GM19395 (cell line): ENCODE data around the gene TBX6.

Source experiments
- ATAC-seq: cut with Tn5 transposase; IDR thresholded peaks from one replicate; pipeline ENCODE4 v1.9.1; 2021; ENCODE audit warnings: mild to moderate bottlenecking, moderate library complexity; ENCODE audit not compliant: unreplicated experiment

The TBX6 gene

DNA sequence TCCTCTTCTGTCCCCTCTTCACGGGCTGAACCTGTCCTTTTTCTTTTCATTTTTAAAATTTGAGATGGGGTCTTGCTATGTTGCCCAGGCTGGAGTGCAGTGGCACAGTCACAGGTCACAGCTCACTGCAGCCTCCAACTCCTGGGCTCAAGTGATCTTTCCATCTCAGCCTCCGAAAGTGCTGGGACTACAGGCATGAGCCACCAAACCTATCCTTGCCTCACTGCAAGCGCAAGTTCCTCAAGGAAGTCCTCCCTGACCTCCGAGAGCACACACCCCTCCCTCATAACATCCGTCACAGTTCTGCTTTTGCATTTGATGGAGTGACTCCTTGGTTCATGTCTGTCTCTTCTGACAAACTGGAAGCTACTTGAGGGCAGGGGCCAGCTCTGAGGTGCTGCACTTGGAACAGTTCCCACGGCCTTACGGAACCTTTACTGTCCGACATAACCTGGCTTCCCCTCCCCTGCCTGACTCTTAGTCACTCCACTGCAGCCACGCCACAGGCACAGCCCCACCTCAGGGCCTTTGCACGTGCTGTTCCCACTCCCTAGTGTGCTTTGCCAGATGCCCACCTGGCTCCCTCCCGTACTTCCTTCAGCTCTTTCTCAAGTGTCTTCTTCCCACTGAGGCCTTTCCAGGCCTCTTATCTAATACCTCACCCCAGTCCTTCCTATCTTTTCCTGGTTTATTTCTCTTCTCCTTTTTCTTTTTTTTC, 4.4 kb downstream of the TBX6 start:
- ATAC-seq: no peak

DNA sequence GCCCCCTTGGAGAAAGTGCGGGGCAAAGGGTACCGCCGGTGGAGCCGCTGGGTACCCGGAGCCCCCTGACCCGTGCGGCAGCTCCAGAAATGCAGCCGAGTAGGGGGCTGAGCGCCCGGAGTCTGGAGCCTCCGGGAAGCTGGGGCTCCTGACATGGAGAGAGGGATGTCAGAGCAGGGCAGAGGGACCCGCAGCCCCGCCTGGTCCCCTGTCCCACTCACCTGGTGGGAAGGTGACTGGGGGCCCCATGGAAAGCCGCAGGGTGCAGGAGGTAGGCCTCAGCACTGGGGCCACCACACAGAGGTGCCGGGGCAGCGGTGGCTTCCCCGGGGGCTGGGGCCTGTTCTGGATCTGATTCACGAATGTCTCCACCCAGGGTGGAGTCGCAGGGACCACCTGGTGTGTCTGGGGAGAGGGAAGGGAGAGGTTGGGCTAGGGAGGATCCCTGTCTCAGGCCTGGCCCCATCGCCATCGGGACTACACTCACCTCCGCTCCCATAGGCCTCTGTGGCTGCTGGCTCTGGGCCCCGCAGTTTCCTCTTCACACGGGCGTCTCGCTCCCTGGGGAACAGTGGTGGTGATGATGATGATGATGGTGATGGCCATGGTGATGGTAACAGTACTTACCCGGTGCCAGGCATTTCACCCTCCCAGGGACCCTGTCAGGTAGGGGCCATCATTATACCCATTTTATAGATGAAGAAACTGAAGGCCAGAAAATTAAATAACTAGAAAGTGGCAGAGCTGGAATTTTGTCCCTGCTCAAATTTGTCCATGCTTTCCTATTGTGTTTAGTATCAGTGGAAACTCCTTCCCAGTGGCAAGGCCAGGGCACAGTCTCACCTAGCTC, 5.2 kb downstream of the TBX6 start:
- ATAC-seq: no peak

DNA sequence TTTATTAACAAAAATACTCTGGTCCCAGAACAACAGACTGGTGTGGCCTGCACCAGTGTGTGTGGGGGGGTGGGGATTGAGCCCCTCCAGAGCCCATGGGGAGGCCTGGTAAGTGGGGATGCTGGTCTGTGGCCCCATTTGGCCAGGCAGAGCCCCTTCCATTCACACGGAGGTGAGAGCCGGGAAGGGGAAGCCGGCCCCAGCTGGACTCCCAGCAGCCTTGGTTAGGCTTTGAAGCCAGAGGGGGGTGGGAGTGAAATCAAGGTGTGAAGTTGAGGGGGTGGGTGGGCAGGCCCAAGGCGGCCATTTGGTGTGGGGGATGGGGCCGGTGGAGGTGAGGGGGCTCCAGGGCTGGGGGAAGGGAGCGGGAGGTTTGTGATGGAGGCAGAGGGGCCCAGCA, 5.9 kb downstream of the TBX6 start:
- no peak for ATAC-seq

DNA sequence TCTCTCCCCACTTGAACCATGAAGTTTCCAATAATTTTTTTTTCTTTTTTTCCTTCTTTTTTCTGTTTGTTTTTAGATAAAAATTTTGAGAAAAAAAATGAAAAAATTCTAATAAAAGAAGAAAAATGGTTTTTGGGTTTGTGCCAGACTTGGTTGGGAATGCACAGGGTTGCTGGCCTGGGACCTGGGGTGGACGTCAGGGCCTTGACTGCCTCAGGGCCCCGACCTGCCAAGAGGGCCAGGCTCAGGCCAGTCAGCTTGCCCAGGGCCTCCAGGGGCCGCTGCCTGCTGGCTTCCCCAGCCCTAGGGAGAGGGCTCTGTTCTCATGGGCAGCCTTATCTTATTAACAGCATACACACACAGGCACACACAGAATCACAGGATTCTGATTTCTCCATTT, 6.5 kb downstream of the TBX6 start:
- no peak for ATAC-seq

DNA sequence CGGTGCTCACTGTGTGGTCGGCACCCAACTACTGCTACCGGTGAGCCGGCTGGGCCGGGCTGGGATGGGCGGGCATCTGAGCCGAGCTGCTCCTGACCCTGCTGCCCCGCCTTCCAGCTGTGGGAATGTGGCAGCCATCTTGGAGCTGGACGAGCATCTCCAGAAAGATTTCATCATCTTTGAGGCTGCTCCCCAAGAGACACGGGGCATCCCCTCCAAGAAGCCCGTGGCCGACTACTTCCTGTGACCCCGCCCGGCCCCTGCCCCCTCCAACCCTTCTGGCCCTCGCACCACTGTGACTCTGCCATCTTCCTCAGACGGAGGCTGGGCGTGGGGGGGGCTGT, 6.9 kb downstream of the TBX6 start:
- ATAC-seq: no peak

DNA sequence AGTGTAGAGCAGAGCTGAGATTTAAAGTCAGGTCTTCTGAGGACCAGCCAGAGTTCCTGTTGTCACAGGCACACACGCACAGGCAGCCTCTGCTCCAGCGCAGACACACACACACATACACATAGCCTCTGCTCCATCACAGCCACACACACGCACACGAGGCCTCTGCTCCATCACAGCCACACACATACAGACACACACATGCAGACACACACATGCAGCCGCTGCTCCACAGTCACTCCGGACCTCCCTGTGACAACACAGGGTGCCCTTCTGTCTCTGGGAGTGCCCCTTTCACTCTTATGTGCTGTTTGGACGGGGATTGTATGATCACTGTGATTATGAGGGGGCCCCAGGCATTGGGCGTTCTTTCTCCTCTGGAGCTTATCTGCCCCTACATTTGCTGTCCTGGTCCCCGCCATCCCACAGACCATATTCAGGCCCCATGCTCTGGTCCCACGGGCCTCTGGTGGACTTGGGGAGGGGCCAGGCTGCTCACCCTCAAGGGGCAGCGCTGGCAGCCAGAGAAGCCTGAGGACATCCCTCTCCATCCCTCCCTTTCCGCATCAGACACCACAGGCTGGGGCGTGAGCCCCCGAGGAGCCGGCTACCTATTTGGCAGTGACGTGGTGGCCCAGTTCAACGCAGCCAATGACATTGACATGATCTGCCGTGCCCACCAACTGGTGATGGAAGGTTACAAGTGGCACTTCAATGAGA, 7.5 kb downstream of the TBX6 start:
- ATAC-seq: no peak

DNA sequence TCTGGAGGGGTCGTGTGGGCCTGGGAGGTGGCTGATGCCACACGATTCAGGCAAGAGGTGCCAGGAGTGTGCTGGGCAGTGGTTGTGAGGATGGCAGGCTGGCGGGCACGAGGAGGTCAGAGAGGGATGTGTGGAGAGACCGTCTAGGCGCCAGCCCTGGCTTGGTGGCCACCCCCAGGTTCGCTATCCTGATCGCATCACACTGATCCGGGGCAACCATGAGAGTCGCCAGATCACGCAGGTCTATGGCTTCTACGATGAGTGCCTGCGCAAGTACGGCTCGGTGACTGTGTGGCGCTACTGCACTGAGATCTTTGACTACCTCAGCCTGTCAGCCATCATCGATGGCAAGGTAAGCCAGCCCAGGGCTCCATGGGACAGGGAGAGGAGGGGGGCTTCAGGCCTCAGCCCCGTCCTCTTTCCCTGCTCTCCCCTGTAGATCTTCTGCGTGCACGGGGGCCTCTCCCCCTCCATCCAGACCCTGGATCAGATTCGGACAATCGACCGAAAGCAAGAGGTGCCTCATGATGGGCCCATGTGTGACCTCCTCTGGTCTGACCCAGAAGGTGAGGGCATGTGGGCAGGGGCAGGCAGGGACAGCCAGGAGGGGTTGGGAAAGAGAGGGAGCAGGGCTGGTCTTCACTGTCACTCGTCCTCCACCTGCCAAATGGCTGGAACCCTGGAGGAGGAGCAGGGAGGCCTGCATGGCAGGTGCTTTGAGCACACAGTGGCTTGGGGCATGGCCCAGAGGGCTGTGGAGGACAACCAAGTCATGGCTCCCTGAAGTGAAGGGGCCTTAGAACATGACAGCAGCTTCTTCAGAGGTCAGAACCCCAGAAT, 8.3 kb downstream of the TBX6 start:
- no peak for ATAC-seq

DNA sequence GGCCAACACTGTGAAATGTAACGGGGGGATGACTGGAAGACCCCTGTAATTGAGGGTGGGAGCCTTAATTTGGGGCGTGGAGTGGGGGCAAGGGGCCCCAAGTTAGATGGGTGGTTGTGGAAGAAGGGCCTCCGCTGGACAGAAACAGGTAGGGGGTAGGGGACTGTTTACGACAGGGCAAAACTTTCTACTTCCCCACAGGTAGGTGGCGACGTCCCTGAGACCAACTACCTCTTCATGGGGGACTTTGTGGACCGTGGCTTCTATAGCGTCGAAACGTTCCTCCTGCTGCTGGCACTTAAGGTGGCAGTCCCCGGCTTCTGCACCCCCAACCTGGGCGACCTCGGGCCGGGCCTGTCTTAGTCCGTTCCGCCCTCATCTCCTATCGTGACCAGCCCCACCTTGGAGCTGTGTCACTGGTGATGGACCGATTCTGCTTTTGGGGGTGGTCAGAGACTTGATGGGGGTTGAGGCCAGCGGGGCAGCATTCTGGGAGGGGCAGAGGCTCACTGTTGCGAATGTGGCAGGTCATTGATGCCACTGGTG, 9.1 kb downstream of the TBX6 start:
- ATAC-seq: no peak

DNA sequence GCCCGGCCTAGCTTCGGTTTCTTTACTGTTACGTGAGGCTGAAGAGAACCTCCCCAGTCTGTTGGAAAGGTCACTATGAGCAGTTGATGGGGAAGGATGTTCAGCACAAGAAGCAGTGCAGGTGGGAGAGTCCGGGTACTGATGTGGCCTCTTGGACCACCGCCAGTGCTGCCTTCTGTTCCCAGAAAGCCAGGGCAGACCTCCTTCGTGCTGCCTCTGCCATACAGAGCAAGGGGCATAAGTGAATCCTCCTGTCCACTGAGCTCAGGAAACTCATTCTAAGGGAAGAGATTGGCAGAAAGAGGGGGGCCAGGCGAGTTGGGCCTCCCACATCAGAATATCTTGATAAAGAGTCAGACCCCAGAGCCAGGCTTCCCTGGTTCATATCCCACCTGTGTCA, 12.2 kb downstream of the TBX6 start:
- ATAC-seq: no peak

DNA sequence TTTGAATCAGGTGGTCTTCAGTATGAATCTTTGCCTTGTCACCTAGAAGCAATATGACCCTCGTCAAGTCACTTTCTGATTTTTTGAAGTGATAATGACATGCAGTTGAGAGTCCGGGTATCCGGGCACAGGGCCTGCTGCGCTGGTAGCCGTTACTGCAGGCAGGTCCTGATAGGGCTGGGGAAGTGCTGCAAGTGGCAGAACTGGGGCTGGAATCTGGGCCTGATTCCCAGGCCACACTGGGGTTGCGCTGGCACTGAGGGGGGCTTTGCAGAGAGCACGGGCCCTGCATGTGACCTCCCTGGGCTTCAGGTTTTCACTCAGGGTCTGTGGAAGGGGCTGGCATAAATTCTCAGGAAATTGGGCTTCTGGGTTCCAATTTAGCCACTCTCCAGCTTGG, 13.0 kb downstream of the TBX6 start:
- ATAC-seq: no peak

DNA sequence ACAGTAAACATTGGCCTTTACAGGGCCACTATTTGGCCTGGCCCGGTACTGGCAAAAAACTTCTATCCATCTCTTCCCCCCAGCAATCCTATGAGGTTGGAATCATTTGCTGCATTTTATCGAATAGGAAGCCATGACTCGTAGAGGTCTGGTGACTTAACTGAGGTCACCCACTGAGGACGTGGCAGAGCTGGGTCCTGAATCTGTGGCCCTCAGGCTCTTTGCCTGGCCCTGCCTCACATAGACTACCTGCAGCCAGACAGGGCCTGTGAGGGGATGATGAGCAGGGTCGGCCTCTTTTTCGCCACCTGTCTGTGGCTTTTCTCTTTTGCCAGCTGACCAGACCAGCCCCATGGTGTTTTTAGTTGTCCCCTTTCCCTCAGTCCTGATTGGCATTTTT, 14.1 kb downstream of the TBX6 start:
- ATAC-seq: no peak

DNA sequence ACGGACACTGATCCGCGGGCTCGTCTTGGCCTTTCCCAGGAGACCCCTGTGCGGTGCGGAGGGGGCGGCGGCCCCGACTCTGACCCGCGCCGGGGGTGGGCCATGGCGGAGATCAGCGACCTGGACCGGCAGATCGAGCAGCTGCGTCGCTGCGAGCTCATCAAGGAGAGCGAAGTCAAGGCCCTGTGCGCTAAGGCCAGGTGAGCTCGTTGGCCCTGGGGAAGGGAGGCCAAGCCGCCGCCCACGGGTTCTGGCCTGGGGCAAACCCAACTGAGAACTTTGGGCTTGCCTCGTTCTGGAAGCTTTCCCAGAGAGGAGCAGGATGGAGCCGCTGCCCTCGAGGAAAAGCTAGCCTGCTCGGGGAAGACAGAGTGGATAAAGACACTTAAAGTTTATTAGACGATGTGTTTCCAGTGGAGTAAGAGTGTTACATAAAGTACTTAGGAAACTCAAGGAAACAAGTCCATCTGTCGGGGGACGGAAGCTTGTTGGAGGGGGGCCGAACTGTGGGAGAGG, 15.4 kb downstream of the TBX6 start:
- ATAC-seq: peak; percentile 29

DNA sequence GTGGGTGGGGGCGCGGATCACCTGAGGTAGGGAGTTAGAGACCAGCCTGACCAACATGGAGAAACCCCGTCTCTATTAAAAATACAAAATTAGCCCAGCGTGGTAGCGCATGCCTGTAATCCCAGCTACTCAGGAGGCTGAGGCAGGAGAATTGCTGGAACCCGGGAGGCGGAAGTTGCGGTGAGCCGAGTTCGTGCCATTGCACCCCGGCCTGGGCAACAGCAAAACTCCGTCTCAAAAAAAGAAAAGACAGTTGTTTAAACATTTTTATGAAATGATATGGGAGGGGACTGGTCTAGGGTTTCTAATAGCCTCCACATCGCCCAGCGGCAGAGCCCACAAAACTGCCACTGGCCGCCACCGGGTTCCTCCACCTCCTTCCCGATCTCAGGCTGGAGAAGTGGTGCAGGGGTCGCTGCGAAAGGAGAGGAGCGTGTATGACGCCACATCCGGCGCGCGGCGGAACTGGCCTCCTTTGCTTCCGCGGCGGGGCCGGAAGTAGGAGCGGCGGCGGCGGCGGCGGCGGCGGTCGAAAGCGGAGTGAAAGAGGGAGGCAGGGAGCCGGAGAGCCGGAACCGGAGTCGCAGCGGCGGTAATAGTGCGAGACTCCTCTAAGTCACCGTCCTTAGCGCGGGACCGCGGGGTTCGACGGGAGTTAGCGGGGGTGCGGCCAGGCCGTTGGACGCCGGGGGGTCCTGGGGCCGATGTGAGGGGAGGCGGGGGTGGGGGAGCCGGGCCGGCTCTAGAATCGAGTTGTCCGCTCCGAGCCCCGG, 16.0 kb downstream of the TBX6 start, which contains the start of gene PPP4C:
Gene PPP4C (plus strand): TSS at position 492 of the 773 bp plus-strand sequence. CDS start 384 bp downstream, outside the sequence.
- ATAC-seq: peak; percentile 73

DNA sequence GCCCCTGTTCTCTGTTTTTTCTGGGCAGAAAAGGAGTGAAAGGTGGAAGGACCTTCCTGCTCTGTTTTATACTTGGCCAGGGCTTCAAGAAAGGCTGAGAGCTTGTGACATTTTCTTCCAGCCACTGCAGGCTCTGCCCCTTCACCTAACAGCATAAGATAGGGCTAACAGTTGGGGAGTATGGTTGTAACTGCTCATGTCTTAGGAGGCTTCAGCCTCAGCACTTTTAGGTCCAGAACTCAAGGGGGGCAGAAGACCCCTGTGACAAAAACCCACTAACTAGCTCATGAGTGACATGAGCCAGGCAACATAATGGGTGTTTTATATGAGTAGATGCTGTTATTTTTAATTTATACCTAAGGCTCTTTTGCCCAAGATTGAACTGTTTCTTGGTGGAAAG, 21.2 kb downstream of the TBX6 start:
- ATAC-seq: no peak

DNA sequence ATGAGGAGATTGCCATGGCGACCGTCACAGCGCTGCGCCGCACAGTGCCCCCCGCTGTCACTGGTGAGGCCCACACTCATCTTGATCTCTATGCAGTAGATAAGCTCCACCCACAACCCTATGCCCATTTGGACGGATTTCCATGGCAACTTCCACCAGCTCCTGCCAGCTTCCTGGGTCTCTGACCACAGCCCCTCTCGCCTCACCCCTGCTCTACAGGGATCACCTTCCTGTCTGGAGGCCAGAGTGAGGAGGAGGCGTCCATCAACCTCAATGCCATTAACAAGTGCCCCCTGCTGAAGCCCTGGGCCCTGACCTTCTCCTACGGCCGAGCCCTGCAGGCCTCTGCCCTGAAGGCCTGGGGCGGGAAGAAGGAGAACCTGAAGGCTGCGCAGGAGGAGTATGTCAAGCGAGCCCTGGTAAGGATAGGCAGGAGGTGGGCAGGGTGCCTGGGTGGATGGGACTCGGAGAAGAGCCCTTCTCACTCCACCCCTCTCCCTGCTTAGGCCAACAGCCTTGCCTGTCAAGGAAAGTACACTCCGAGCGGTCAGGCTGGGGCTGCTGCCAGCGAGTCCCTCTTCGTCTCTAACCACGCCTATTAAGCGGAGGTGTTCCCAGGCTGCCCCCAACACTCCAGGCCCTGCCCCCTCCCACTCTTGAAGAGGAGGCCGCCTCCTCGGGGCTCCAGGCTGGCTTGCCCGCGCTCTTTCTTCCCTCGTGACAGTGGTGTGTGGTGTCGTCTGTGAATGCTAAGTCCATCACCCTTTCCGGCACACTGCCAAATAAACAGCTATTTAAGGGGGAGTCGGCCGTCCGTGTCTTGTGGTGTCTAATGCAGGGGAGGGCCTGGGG, 21.9 kb downstream of the TBX6 start:
- no peak for ATAC-seq

DNA sequence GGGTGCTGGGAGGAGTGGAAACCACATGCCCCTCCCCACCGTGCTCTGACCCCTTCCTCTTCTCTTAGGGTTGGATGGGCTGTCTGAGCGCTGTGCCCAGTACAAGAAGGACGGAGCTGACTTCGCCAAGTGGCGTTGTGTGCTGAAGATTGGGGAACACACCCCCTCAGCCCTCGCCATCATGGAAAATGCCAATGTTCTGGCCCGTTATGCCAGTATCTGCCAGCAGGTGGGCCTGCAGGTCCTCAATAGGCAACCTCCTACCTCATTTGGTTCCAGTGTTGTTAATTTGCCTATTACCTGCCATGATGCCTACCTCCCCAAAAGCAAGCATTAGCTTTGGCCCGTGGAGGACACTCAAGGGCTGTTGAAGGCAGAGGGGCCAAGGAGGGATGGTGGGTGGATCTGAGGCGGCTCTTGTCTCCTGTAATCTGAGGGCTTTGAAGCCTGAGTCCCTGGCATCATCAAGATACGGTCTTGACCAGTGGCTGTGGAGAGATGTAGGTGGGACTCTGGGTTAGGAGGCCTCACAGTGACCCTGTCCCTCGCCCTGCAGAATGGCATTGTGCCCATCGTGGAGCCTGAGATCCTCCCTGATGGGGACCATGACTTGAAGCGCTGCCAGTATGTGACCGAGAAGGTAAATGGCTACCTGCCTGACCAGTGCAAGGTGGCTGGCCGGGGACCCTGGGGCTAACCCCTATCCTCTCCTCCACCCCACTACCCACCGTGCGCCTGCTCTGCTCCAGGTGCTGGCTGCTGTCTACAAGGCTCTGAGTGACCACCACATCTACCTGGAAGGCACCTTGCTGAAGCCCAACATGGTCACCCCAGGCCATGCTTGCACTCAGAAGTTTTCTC, 22.7 kb downstream of the TBX6 start:
- ATAC-seq: no peak

DNA sequence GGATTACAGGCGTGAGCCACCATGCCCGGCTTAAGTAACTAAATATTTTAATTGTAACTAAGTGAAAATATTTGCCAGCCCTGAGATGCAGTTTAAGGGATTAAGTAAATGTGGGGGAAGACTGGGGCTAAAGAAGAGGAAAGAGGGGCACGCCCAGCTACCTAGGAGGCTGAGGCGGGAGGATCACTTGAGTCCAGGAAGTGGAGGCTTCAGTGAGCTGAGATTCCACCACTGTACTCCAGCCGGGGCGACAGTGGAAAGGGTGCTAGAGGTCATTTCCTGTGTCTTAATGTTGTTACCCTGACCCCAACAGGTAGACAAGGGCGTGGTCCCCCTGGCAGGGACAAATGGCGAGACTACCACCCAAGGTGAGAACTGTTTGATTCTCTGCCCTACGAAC, 23.4 kb downstream of the TBX6 start:
- no peak for ATAC-seq

DNA sequence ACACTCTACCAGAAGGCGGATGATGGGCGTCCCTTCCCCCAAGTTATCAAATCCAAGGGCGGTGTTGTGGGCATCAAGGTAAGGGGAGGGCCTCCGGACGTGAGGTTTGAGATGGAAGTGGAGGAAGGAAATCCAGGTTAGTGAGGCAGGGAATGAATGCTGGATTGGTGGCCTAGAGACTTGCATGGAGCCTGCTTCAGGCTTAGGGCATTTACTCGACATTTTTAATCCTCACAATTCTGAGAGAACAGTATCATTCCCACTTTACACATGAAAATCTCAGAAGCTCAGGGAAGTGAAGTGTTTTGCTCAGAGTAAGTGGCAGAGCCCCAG, 24.2 kb downstream of the TBX6 start:
- ATAC-seq: no peak
